NCI-H1417 treated with DMSO at 0.1 percent for 48 hours (cell line): Measurements from ENCODE around the gene PRKCZ.

Source experiments
- DNase-seq: peaks from one replicate; lab custom pipeline; 2025; lab: John Stamatoyannopoulos, UW

PRKCZ gene

DNA sequence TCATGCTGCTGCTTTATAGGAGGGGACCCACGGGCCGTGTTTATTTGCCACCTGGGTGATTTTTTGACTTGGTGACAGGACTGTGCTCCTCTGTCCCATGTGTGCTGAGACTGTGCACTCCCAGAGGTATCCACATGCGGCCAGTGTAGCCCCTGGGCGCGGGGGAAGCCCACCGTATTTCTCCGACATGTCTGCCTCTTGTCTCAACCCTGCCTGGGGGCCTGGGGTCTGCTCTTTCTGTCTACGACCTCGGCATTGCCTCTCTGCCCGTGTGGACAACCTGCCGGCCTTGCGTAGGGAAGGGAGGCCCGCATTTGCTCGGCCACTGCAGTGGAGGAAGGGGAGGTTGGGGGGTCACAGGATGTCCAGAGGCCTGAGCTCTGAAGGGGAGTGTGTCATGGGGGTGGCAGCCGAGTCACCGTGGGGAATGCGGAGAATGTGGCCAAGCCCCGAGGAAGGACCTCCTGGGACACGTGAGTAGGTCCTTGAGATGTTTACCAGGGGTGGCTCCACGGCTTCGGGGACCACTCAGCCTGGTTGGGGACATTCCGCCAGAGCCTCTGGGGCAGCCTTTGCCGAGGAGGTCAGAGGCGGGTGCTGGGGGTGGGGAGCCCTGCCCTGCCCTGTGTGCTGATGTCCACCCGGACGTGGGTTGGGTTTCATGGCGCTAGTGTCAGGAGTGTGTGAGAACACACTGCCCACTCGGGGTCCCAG lies 11.0 kb downstream of the PRKCZ start:
- DNase-seq: no peak

DNA sequence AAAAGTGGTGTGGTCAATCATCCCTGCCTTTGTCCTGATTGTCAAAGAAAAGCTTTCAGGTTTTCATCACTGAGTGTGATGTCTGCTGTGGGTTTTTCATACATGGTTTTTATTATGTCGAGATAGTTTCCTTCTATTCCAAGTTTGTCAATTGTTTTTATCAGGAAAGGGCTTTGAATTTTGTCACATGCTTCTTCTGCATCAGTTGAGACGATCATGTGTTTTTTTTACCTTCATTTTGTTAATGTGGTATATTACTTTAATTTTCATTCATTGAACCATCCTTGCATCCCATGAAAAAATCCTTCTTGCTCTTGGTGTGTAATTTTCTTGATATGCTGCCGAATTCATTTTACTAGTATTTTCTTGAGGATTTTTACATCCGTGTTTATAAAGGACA lies 15.5 kb downstream of the PRKCZ start:
- no peak for DNase-seq

DNA sequence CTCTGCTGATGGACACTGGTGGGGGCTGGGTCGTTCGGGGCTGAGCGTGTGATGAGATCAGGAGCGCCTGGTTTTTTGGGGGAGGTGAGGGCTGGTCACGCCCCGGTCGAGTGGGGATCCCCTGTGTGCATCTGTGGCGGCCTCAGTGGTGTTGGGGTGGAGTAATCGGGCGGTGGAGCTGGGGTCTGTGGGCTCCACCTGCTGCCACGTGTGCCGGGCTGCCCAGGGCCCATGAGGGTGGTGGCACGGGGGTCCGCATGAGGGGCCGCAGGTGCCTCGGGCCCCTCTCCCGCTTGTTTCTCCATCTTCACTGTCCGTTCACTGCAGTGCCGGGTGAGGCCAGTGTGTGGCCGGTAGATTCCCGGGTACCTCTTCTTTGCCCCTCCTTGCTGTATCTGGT lies 17.2 kb downstream of the PRKCZ start:
- DNase-seq: no peak

- DNase-seq: no peak
Measured at GRCh38 chr1:2067981-2068380, 17.8 kb downstream of the PRKCZ start.

DNA sequence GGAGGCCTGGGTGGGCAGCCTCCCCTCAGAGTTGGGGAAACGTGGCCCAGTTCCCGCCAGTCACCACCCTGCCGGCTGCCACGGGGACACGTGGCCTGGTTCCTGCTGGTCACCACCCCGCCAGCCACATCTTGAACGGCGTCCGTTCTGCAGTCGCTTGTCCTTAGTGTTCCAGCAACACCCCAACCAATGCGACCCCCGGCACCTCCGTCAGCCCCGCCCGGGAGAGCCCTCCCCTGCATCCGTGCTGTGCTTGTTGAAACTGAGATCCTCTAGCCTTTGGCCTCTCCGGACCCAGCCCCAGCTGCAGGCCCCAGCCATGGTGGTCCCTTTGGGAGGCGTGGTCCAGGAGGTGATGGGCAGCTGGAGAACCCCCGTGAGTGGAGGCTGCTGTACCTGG lies 18.7 kb downstream of the PRKCZ start:
- no peak for DNase-seq

DNA sequence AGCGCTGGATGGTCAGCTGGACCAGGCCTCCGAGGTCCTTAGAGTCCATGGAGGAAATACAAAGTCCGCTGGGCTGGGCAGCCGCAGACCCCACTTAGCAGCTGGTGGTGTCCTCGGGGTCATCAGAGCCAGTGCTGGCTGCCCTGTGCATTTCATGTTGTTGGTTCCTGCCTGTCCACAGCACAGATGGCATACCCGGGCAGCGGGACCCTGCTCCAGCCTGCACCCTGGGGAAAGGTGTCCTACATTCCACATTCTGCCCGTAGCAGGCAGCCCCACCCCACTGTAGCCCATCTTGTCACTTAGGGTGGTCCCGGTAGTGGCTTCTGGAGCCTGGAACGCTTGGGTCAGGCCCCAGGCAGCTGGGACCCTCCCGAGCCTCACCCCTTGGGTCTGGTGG lies 19.8 kb downstream of the PRKCZ start:
- DNase-seq: no peak

DNA sequence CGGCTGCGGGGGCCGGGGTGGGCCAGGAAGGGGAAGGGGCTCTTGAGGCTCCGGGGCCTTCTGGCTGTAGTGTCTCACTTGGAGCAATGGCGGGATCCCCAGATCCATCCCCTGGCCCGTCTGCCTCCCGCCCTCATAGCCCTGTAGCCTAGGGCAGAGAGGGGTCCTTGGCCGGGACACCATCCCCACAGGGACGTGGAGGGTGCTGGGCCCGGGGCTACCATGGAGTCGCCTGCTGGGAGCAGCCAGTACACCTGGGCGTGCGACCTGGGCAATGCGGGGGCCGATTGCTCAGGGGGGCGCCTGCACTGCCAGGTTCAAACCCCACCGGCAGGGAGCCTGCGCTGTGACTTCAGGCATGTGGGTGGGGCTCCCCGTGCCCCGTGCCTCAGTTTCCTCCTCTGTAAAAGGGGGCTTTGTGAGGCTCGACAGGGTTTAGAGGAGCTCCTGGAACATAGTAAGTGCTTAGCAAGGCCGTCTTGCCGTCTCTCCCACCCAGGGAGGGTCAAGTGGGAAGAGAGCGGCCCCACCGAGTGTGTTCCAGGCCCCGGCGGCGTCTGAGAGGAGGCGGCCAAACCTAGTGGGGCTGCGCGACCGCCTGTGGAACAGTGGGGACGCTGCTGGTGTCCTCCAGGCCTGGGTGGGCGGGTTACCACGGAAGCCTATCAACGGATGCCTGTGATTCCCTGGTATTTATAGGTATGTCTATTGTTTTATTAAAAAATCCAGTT lies 20.8 kb downstream of the PRKCZ start:
- no peak for DNase-seq

DNA sequence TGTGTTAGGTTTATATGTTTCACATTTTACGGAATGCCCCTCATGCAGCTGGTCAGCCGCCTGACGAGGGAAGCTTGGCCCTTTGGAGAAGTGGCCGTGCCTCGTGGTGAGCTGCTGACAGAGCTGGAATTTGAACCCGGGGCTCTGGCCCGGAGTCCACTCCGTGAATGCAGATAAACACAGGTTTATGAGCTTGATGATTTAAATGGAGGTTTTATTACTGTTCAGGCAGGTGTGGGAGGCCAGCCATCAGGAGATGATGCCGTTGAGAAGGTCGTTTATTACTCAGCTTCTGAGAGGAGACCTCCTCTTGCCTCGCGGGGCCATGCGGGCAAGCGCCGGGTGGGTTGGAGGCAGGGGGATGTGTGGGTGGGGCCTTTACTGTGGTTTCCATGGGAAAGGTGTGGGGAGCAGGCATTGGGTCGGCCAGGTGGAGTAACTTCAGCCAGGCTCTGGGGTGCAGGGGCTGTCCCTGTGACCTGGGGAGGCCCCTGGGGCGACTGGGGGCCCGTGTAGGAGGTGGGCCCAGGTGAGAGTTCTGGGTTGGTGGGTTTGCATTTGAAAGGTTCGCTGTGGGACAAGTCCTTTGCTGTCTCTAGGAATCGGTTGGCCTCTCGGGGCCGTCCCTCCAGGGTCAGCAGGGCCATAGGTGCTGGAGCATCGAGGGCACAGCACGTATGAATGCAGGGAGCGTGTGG lies 22.0 kb downstream of the PRKCZ start:
- no peak for DNase-seq

DNA sequence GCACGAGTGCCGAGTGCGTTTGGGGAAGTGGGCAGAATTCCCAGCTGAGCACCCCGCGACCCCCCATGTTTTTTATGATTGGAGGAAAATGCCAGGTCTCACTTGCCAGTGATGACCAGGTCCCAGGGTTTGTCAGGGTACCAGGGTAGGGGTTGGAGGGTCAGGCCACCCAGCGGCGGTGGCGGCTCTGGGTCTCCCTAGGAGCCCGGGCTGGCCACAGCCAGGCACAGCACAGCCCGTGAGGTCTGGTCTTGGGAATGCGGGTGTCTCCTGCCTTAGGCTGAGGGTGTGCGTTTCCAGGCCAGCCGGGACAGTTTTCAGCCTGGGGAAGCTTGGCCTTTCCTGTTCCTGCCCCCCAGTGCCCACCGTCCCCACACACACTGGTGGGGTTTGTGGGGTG lies 22.7 kb downstream of the PRKCZ start:
- no peak for DNase-seq

DNA sequence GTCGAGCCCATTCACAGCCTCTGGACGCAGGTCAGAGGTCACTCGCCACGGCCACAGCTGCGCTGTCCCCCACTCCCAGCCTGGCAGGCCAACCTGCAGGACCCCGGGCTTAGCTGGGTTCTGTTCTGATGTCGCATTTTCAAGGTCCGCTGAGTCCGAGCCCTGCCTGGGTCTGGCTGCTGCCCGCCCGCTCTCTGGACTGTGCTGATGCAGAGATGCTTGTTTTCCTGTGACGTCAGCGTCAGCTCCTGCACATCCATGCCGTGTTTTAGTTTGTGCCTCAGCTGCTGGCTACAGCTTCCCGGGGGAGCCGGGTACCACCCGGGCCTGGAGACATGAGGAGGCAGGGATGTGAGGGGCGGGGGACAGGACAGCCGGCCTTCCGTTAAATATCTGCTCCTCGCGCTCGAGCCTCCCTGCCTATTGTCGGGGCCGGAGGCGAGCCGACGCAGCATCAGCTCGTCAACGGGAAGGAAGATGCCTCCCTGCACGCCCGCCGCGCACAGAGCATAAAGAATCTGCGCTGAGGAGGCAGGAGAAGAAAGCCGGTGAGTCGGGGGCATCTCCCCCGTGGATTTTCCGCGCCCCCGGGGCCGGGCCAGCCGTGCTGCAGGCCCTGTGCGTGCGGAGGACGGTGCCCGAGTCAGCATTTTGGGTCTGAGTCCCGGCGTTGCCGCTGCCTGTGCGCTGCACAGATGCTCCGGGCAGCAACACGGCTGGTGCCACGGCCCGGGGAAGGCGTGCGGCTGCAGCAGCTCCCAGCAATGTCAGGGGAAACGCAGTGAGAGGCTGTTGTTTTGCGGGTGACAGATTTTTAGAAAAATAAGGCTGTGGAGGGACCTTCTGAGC lies 23.4 kb downstream of the PRKCZ start:
- DNase-seq: no peak

GRCh38 chr1:2074396-2074795 lies 24.2 kb downstream of the PRKCZ start:
- DNase-seq: no peak

GRCh38 chr1:2074944-2075740 lies 24.9 kb downstream of the PRKCZ start:
- DNase-seq: no peak

DNA sequence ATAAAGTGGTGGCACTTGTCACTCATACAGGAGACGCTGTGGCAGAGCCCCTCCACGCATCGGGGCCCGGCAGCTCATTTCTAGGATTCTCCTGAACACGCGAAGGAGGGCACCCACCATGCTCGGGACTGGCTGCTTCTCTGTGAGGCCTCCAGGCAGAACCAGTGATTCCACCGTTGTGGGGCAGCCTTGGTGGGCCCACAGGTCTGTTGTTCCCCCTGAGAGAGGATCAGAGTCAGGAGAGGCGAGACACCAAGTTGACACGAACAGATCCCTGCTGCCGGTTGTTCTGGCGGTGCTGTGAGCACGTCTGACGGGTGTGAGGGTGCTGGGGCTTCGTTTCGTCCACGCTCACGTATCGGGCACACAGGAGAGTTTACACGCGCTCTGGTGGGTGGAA lies 26.6 kb downstream of the PRKCZ start:
- DNase-seq: no peak

- DNase-seq: no peak
Measured at GRCh38 chr1:2078170-2078569, 28.0 kb downstream of the PRKCZ start.

GRCh38 chr1:2079396-2080085 lies 29.3 kb downstream of the PRKCZ start:
- no peak for DNase-seq

DNA sequence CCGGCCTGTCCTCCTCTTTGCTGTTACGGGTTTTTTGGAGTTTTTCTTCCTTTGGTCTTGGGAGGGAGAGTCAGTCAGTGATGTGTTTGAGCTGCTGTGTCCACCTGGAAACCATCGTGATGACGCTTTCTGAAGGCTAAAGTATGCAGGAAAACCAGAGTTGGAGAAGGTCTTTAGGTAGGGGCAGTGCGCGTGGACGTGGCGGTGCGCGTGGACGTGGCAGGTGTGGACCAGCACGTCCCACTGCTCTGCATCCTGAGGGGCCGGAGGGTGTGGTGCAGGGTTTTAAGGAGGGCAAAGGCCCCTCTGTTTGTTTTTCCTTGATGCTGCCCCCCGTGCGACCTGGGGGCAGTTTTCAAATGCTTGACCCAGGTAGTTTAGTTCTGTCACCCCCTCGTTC lies 29.9 kb downstream of the PRKCZ start:
- DNase-seq: no peak

- no peak for DNase-seq
Measured at GRCh38 chr1:2080884-2081283, 30.7 kb downstream of the PRKCZ start.

- no peak for DNase-seq
Measured at GRCh38 chr1:2081326-2081885, 31.2 kb downstream of the PRKCZ start.

DNA sequence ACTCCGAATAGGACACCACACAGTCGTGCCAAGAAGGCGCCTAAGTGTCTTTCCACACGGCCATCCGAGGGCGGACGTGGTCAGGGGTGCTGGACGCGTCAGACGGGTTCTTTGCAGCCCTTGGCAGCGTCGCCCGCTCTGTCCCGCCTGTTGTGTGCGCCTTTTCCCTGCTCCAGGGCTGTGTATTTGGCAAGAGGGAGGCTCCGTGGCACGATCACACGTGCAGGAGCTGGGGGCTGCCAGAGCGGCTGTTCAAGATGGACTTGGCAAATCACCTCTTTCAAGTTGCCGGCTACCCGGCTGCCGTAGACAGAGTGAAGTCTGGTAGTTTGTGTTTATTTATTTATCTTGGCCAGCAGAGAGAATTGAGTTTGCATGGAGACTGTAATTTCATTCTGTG lies 31.9 kb downstream of the PRKCZ start:
- no peak for DNase-seq

DNA sequence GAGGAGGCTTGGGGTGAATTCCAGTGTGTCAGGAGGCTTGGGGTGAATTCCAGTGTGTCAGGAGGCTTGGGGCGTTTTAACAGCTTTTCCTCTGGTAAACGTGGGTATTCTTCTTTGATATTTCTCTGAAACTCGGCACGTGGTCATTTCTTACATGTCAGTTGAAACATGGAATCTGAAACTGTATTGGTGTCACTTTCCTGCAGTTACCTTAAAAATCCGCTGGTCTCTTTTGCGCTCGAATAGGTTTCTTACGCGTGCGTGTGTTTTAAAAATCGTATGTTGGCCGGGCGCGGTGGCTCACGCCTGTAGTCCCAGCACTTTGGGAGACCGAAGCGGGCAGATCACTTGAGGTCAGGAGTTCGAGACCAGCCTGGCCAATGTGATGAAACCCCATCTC lies 33.5 kb downstream of the PRKCZ start:
- no peak for DNase-seq

GRCh38 chr1:2084306-2084705 lies 34.1 kb downstream of the PRKCZ start:
- DNase-seq: no peak
